ENCODE measurements around the gene CXCL14.

CXCL14 gene

DNA sequence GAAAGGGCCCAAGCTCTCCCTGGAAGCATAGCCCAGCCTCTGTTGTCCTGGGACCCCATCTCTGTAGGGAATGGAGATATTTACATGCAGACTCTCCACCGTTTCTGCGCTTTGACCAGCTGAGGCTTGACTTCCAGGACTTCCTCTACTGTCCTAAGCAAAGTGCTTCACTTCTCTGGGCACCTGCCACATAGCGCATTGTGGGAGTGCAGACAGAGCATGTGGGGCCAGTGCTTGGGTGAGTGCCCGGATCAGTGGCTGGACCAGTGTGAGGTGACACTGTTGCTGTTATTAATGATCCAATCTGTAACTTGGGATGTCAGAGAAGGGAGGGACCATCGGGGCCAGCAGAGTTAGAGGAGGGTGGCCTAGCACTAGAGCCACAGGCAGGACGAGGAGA lies 10.5 kb downstream of the CXCL14 start:
- no peak for DNase-seq (ENCODE audit: low read depth in 2 of 2)

DNA sequence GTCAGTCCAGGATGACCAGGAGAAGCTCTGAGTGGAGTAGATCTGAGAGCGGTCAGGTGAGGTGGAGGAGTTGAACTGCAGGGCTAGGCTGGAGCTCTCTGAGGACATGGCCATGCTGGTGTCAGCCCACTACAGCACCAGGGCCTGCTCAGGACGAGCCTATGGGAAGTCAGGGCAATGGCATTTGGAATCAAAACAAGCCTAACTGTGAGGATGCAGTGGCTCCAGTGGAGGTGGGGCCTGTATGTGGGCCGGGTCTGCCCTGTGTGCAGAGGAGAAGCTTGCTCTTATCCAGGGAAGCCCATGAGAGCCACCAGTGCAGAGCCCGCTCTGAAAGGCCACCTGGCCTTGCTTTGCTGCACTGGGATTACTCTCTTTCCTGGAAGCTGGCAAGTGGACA lies 11.1 kb downstream of the CXCL14 start:
- no peak for DNase-seq (ENCODE audit: low read depth in 2 of 2)

DNA sequence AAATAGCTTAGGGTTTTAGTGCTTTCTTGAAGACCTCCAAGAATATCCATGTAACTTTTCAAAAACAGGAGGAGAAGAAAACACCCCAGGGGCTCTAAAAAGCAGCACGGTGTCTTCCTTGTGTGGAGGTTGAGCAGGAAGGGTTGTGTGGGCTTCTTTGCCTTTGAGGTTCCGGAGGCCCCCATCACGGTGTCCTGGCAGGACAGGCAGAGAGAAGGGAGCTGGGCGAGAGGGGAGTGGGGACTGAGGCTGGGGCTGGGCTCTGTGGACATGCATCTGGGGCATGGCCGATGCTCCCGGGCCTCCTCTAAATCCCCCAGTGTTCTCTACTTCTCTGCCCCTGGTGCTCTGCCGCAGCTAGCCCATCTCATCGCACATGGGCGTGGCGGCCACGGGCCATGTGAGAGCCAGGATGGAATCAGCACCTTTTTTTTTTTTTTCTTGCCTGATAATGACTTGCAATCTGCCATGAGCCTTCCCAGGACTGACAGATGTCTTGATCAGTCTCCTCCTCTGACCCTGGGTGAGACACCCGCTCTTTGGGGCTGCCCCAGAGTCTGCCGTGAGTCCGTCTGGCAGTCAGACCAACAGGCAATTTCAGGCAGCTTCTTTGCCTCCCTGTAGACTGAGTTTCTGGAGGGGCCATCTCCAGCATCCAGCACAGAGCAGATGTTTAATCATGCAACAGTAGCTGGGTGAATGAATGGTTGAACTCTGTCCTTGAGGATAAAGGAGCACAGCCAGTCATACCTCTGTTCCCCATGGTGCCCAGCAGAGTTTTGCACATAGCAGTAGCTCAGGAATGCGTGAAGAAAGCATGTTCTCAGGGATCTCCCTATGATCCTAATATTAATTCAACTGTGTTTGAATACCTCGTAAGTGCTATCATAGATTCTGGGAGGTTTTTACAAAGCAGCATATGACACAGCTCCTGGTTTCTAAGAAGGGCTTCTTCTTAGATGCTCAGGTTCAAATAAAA lies 12.1 kb downstream of the CXCL14 start:
- no peak for DNase-seq (ENCODE audit: low read depth in 2 of 2)

DNA sequence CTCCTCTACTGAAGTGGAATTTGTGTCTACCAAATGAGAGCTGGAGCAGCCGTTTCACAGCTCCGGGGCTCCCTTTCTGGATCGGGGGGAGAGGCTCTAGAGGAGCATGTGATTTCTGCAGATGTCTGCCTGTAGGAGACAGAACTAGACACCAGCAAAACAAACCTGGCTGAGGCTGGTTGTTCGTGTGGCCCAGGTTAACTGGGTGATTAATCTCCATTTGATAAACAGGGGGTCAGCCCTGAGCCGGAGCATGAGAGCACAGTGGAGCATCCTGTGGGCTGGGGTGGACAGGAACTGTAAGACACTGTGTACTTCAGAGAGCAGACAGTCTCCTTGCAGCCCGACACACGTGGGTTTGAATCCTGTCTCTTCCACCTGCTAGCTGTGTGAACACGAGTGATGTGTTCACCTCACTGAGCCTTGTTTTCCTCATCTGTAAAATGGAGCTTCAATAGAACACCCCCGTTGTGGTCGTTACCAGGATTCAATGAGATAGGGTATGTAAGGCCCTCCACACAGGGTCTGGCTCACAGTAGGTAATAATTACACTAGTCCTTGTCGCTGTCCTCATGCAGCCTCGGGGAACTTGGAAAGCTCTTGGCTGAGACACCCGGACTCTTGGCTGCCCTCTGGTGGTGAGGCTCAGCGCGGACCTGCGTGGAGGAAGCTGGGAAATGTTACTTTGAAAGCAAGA lies 12.9 kb downstream of the CXCL14 start:
- peak; percentile 30 to 54 for DNase-seq (ENCODE audit: low read depth in 2 of 2)

DNA sequence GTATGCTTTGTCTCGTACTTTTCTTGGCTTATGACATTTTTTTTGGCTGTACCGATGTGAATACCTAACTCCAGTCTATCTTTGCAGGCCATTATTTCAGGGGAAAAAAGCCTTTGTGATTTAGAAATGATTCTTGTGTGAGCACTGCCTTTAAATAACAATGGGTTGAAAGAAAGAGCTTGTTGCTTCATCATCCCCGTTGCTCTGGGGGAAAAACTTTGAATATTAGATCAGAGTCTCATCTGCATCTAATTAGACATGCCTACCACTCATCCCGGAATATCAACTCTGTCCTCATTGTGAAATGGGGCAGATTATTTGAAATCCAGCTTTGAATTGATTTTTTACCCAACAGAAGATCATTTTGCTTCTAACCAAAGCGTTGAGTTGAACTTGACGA lies 13.5 kb downstream of the CXCL14 start:
- DNase-seq (ENCODE audit: low read depth in 2 of 2): no peak

DNA sequence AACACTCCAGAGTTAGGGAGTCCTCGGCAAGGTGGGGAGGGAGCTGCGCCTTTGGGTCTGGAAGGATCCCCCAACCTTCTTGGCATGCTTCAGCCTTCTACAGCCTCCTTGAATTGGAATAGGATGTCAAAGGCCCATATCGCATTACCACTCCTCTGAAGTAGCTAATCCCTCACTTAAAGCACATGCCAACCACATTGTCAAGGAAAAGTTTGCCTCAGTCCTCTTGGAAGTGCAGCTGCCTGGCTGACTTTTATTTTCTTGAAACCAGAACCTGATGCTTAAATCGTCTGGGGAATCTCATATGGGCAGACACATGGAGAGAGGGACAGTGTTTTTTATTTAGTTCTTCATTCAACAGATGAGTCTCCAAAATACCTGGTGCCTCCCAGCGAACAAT lies 14.5 kb downstream of the CXCL14 start:
- DNase-seq (ENCODE audit: low read depth in 2 of 2): no peak

DNA sequence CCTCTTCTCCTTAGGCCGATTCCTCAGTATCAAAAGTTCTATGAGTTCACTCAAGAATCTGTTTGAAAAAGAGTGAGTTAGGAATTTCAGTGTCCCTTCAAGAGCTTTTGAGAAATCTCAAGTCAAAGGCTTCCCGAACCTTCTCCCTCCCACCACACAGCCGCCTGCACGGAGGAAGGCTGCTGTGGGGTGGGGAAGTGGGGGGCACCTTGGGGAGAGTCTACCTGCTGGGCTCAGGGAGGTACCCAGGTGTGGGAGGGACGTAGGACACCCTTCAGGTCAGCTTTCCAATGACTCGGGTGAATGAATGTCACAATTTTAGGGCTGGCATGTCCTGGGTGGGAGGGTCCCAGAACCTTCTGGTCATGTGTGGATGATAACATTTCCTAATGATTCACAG lies 17.5 kb downstream of the CXCL14 start:
- no peak for DNase-seq (ENCODE audit: low read depth in 2 of 2)

DNA sequence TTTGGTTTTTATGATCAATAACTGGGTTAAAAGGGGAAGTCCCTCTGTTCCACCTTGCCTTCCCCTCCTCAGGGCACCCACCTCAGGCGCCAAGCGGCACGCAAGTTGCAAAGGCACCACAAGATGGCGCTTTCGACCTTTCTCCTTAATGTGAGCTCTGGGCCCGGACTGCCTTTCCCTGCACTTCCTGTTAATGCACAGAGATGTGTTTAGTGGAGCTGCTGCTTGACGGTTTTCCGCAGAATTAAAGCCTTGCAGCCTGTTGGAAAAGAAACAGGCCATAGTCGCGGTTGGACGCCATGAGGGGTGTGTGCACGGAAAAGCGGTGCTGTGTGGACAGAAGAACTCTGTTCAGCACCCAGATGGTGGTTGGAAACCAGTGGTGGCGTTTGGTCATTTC lies 17.9 kb downstream of the CXCL14 start:
- peak in 1 of 2 donors; percentile 47 for DNase-seq (ENCODE audit: low read depth in 2 of 2)

DNA sequence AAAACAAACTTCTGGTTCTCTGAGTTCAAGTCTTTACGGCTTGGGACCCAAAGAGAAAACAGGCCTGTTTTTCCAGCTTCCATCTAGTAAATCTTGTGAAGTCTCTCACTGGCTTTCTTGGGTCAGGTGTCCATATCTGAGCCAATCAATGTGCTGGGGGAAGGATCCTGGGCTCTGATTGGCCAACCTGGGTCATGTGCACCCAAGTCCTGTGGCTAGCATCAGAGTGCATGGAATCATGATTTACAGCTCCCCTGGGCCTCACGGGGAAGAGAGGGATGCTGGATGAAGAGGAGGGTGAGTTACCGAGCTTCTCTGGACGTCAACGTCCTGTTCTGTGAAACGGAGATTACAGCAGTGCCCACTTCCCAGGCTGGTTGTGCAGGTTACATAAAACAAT lies 19.4 kb downstream of the CXCL14 start:
- DNase-seq (ENCODE audit: low read depth in 2 of 2): no peak

DNA sequence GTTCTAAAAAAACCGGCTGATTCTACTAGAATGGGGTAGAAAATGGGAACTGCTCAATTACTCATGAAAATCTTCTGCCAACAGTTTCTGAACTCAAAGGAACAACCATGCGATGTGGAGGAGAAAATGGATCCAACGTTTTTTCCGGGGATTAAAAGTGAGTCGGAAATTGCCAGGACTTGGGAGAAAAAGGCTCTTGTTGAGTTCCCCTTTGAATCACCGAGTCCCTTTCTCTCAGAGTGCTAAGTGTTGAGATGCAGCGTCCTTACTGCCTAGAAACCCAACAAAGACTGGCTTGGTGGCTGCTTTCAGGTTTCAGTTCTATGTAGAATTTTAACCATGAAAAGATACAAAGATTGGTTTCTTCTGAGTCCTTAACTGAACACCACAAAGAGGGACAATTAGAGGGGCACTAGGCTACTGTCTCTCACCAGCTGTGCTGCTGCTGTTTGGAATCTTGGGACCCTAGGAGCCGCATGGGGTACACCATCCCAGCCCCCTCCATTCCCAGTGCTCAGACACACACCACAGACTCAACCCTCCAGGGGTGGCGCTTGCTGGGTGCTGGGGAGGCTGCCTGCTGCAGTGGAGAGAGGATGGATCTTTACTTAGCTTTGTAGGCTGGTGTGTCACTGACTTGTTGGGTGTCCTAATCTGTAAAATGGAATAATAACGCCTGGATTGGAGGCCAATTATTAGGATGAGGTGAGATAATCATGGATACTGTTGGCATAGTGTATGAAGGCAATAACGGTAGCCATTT lies 21.5 kb downstream of the CXCL14 start:
- DNase-seq (ENCODE audit: low read depth in 2 of 2): no peak

DNA sequence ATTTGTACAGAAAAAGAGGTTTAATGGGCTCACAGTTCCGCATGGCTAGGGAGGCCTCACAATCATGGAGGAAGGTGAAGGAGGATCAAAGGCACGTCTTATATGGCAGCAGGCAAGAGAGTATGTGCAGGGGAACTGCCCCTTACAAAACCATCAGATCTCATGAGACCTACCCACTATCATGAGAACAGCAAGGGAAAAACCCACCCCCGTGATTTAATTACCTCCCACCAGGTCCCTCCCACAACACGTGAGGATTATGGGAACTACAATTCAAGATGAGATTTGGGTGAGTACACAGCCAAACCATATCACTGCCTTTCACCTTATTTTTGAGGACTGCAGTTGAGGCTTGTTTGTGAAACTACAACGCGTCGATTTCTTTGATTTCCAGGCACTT lies 22.2 kb downstream of the CXCL14 start:
- no peak for DNase-seq (ENCODE audit: low read depth in 2 of 2)

DNA sequence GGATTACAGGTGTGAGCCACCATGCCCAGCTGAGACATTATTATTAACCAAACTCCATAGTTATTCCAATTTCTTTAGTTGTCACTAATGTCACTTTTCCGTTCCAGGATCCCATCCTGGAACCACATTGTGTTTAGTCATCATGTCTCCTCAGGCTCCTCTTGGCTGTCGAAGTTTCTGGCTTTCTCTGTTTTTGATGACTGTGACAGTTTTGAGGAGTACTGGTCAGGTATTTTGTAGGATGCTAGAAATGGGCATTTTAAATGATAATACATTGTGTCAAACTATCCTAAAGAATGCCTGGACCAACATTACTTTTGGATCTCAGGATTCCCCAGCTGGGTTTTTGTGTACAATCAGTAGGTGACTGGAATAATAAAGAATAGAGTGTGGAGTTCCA lies 23.3 kb downstream of the CXCL14 start:
- DNase-seq (ENCODE audit: low read depth in 2 of 2): no peak

DNA sequence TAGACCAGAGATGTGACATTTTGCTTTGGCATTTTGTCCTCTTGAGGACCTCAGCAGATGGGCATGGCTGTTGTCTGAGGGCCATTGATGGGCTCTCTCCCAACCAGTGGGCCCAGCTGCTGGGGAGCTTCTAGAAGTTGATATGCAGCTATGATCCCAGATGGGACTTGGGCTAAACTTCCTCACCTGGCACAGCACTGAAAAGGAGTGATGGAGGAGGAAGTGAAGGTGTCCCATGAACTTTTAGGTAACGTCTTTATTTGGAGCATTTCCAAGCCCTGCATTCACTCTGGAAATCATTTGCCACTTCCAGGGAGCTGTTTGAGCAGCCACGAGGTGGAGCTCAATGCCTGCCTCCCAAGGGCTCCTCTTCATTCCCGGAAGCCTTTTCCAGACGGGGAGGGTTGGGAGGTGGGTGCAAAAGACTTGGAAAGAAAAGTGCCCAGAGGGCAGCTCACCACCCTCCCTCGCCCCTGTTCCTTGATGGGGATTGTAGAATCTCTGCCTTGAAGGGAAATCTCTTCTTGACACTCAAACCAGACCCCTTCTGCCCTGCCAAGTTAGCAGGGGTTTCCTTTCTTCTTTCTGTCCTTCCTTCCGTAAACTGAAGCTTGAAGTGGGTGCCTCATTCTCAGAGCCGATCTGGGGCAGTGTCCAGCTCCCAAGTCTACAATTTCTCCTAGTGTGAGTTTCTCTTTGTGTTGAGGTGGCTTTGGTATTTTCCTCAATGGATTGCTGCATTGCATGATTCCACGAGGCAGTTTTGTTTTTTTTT lies 24.9 kb downstream of the CXCL14 start:
- DNase-seq (ENCODE audit: low read depth in 2 of 2): no peak

DNA sequence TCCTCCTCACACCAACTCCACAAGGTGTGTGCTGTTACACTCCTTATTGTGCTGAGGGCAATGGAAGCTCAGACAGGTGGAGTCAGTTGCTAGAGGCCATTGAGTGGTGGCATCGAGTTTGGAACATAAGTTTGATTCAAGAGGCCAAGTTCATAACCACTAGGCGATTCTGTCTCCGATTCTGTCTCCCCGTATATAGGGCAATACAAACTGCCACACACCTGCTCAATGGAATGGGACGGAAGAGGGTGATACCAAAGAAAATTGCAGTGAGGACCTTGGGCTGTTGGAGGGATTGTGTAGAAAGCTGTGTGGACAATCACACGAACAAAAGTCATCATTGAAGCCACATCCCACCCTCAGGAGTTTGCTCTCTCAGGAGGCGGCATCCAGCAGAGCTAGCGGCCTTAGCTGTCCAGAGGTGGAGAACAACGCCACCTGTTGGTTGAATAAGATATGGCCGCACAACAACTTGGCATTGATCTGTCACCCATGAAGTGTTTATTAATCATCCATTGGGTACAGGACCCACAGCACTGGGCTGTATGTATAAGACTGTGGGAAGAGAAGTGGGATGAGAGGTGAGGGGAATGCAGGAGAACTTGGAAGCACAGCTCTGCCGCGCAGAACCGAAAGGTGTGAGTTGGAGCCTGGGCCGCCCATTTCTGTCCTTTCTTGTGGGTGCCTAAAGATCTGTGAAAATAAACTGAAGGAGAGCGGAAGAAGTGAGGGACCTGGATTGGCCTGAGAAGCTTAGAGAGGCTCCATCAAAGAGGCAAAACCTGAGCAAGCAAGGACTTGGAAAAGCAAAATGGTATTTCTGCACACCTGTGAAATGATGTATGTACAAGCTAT lies 27.0 kb downstream of the CXCL14 start:
- peak; percentile 9 to 28 for DNase-seq (ENCODE audit: low read depth in 2 of 2)

DNA sequence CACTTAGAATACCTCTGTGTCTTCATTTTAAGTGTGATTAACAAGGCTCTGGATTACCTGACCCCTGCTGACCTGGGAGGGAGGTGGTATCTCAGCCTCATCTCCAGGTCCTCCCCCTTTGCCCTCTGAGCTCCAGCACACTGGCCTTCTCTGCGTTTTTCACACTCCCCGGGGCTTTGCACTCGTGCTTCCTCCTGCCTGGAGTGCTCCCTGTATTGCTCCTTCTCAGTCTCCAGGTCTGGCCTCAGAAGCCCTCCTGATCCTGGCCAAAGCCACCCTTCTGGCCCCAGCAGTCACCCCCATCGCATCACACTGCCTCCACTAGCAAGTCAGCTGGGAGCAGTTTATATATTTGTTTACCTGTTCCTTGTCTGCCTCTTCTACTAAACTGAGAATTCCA lies 29.4 kb downstream of the CXCL14 start:
- DNase-seq (ENCODE audit: low read depth in 2 of 2): no peak

DNA sequence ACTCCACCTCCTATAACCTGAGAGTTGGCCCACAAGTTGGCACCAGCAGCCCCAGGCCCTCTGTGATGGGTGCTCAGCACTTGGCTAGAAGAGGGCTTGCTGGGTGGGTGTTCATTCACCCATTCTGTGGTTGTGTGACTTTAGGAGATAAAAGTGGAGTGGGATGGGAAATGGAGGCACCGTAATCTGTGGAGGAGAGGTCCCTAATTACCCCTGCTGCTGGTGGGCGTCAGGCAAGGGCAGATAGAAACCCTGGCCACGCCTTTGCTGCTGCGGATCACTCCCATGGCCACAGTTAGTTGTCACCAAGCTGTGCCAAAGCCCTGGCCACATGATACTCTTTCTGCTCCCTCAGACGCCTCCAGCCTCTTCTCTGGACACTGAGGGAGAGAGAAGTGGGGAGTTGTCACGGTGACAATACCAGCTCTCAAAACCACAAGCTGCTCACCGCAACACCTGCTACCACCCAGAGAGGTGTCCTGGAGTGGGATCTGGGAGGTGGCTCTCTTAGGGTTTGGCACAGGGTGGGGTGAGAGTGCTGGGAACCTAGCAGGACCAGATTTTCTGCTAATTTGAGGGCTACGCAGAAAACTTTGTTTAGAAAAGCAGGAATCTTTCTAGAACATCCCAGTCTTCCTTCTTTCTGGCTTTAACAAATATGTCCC lies 31.1 kb downstream of the CXCL14 start:
- no peak for DNase-seq (ENCODE audit: low read depth in 2 of 2)

DNA sequence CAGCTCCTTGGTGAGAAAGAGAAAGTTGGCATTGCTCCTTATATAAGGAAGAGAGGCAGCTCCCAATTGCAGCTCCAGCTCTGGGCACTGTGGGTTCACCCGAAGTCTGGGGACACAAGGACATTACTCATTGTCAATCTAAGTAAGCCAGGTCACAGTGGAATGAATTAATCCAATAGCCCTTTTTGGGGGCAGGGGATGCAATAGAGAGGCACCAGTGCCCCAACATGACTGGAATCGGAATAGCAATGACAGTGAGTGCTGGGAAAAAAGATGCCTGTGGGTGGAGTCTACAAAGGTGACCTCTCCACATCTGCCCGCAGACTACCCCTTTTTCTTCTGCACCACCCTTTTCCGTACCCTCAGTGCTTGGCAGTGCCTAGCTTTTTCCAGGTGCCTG lies 31.9 kb downstream of the CXCL14 start:
- DNase-seq (ENCODE audit: low read depth in 2 of 2): no peak

DNA sequence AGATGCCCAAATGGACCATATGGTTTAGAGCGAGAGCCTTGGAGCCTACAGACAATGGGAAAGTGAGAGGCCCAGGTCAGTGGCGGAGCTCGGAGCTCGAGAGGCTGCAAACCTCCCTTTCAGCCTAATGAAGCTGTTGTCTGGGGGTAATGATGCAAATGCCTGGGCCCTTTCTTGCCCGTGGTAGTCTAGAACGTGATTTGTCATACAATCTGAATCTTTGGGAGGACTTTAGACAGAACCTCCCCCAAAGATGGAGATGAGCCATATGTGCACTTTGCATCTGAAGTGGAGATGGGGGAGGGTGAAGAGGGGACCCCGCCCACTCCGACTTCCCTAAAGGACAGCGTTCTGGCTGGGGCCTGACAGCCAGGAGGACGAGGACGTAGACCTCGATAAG lies 32.7 kb downstream of the CXCL14 start:
- DNase-seq (ENCODE audit: low read depth in 2 of 2): no peak

DNA sequence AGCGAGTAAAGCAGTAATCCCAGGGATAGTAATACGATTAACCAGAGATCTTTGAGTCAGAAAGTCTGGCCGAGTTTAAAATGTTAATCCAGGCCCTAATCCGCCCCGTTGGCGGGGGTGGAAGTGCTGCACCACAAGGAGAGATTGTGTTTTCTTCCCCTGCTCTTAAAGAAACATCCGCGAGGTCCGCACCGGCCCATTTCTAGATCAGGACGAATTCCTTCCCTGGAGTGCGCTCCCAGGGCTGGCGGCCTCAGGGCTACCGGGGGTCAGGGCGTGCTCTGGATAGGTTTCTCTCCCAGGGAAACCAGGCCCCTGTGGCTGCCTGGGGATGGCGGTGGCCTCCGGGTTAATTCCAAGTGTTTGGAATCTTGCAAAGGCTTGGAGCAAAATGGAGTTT lies 33.7 kb downstream of the CXCL14 start:
- DNase-seq (ENCODE audit: low read depth in 2 of 2): no peak

Measured in stimulated activated CD4-positive, alpha-beta T cell treated with anti-CD3 and anti-CD28 coated beads, Interleukin-1b, Interleukin-23, amount 100 ng/mL, for 1 hour (primary cell).